Measurements from ENCODE around the gene ZNF518A. TPM values are rescaled to one million over a fixed set of nuclear protein-coding genes. Genes with fewer than 3 reads are reported as not detected.

ZNF518A gene, protein sequence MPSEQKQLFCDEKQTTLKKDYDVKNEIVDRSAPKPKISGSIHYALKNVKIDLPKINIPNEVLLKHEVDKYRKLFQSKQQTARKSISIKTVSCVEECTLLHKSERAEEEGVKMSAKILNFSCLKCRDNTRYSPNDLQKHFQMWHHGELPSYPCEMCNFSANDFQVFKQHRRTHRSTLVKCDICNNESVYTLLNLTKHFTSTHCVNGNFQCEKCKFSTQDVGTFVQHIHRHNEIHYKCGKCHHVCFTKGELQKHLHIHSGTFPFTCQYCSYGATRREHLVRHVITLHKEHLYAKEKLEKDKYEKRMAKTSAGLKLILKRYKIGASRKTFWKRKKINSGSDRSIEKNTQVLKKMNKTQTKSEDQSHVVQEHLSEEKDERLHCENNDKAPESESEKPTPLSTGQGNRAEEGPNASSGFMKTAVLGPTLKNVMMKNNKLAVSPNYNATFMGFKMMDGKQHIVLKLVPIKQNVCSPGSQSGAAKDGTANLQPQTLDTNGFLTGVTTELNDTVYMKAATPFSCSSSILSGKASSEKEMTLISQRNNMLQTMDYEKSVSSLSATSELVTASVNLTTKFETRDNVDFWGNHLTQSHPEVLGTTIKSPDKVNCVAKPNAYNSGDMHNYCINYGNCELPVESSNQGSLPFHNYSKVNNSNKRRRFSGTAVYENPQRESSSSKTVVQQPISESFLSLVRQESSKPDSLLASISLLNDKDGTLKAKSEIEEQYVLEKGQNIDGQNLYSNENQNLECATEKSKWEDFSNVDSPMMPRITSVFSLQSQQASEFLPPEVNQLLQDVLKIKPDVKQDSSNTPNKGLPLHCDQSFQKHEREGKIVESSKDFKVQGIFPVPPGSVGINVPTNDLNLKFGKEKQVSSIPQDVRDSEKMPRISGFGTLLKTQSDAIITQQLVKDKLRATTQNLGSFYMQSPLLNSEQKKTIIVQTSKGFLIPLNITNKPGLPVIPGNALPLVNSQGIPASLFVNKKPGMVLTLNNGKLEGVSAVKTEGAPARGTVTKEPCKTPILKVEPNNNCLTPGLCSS (N-terminal part only)
- total RNA-seq: 10 to 100 TPM; 13.9 to 14.2 TPM

DNA sequence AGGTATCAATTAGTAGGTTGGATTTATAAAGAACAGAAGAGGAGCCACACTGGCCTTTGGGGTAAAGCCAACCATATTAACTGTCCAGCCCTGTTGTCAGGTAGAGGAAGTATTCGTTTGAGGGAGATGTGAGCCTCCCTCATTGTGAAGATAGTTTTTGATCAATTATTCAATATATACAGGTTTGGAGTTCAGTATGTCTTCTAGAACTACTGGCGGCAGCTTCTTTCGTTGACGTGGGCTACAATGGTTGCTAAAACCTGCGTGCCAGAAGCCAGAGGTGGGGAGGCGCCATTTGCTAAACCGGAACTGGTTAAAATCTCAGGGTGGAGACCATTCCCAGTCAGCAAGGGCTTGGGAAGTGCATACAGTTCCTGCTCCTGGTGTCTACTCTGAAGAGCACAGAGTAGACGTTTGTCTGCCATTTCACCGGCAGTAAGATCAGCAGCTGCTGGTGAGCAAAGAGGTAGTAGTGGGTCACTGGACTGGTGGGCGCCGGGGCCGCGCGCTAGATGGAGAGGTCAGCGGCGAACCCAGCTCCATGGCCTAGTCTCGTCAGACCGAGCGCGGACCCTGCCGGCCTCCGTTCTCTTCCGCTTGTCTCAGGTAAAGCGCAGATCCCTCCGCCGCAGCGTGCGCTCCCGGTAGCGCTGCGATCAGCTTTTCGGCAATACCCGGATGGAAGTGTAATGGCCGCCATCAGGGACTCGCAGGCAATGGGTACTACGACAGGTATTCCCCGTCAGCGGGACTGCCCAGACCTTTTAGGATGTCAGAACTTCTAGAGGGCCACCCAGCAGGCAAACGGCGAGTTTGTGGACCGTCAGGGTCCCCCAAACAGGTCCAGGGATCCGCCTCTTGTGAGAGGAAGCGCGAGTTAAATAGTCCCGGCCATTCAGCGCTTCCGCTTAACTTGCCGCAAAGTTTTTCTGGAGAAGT lies at the start of gene ZNF518A:
Gene ZNF518A, plus strand, starts transcription at position 911 of the 939 bp plus-strand sequence. CDS start 26,026 bp downstream, outside the sequence.
- DNase-seq (peak; percentile 93), ATAC-seq (peak; percentile 88)
- CTCF ChIA-PET: interaction anchor here (0.8 to 1.8 kb wide), 9 partner anchors 9 to 209 kb away, joined by 3 to 13 read pairs (median 3); no protein-coding TSS in a partner anchor

DNA sequence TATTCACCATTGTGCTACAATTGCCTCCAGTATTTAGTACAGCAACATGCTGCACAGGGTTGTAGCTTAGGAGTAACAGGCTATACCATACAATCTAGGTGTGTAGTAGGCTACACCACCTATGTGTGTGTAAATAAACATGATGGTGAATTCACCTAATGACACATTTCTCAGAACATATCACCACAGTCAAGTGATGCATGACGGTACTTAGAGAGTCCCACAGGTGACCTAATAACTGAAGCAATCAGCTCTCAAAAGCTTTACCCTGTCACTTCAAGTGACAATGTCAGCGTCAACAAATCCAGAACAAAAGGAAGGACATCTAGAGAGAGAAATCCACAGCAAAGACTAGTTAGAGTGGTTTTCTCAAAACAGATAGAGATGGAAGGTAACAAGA lies 47.9 kb upstream of the ZNF518A start:
- ATAC-seq (peak; percentile 30), DNase-seq (no peak)
- Mint-ChIP-seq H3K4me3 (no peak overlapping the region), H3K36me3 (ENCODE audit: low read depth) (peaks cover 17% of the 10 kb centered on the region), H3K4me1 (no peaks in the 10 kb centered on the region), H3K27me3 (no peaks in the 10 kb centered on the region), H3K9me3 (ENCODE audit: low read depth) (no peaks in the 10 kb centered on the region), H3K27ac (no peak overlapping the region)
- CTCF ChIA-PET: interaction anchor here (1.6 to 1.7 kb wide), 2 partner anchors 64 to 65 kb away, joined by 3 to 4 read pairs; no protein-coding TSS in a partner anchor
- POLR2A ChIA-PET: interaction anchor here (0.7 kb wide), 1 partner anchor 48 kb away, joined by 4 read pairs; the partner anchor contains the start of gene ZNF518A
- intact Hi-C loops (cut with DNase I, micrococcal nuclease): no loop called here

More for the DNA sequence above, at the start of gene ZNF518A:
- POLR2A ChIA-PET: interaction anchor here (0.6 to 2.4 kb wide), 10 partner anchors 8 to 436 kb away, joined by 3 to 49 read pairs (median 4); partner anchors contain the start of genes CC2D2B, CCNJ and TCTN3
- Mint-ChIP-seq H3K36me3 (ENCODE audit: low read depth) (peaks cover 29% of the 10 kb centered on the region), H3K9me3 (ENCODE audit: low read depth) (peaks cover 5% of the 10 kb centered on the region), H3K27me3 (peaks cover 26% of the 10 kb centered on the region), H3K4me3 (peak within 1 kb of the TSS; percentile 83), H3K4me1 (peaks cover 20% of the 10 kb centered on the region), H3K27ac (peak within 1 kb of the TSS; percentile 99)
- intact Hi-C loops (cut with DNase I, micrococcal nuclease): loop anchor here (1.0 to 5.0 kb wide), 7 partner anchors 39 to 703 kb away; partner anchors contain the start of genes CCNJ (in 2 of the 2), CC2D2B (in 1 of the 2), LCOR (in 1 of the 2) and TM9SF3 (in 1 of the 2)

DNA sequence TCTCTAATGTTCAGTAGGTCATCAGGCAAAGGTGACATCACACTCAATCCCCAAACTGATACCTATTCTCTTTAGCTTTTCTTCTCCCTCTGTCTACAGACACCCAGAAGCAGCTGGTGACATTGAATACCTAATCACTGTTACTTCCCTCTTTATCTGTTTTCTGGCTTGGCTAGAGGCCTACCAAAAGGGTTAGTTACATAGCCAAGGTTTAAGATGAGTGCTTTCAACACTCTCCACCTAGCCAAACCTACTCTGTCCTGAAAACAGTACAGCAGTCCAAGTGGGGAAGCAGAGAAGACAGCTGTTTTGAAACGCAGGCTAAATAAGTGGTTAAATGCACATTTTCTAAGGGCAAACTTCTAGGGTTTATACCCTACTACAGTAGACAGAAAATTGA lies 47.3 kb upstream of the ZNF518A start:
- intact Hi-C loops (cut with DNase I, micrococcal nuclease): no loop called here
- CTCF ChIA-PET: interaction anchor here (1.6 to 1.7 kb wide), 2 partner anchors 64 to 66 kb away, joined by 3 to 4 read pairs; no protein-coding TSS in a partner anchor
- Mint-ChIP-seq H3K4me1 (no peaks in the 10 kb centered on the region), H3K27ac (no peak overlapping the region), H3K4me3 (no peak overlapping the region), H3K27me3 (no peaks in the 10 kb centered on the region), H3K36me3 (ENCODE audit: low read depth) (peaks cover 20% of the 10 kb centered on the region), H3K9me3 (ENCODE audit: low read depth) (no peaks in the 10 kb centered on the region)
- ATAC-seq (no peak), DNase-seq (no peak)
- POLR2A ChIA-PET: interaction anchor here (0.7 kb wide), 1 partner anchor 47 kb away, joined by 4 read pairs; the partner anchor contains the start of gene ZNF518A

DNA sequence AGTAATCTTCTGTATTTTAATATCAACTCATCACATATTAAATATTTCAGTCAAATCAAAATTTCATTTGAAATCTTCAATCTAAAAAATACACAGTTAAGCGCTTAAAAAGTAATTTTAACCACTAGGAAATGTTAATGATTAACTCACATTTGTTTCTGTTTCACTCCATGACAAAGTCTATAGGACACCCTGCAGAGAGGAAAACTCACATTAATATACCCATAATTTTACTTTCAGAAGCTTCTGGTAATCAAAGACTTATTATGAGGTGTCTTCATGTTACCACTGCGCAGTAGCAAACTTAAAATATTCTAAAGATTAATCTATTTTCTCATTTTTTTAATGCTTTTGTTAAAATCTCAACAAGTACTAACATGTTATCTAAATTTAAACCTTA lies 41.0 kb upstream of the ZNF518A start:
- Mint-ChIP-seq H3K9me3 (ENCODE audit: low read depth) (no peaks in the 10 kb centered on the region), H3K27ac (no peak overlapping the region), H3K27me3 (peaks cover 13% of the 10 kb centered on the region), H3K36me3 (ENCODE audit: low read depth) (peaks cover 5% of the 10 kb centered on the region), H3K4me3 (peak overlapping the region; percentile 92), H3K4me1 (peaks cover 6% of the 10 kb centered on the region)
- intact Hi-C loops (cut with DNase I, micrococcal nuclease): loop anchor here in 1 of 2 experiments (1.0 kb wide), 1 partner anchor 26 kb away; no protein-coding TSS in a partner anchor
- ChIA-PET CTCF (interaction anchor here (0.6 to 3.3 kb wide), 6 partner anchors 13 to 233 kb away, joined by 3 to 13 read pairs (median 6); partner anchors contain the start of gene ZNF518A), POLR2A (interaction anchor here (0.7 to 2.3 kb wide), 5 partner anchors 13 to 1187 kb away, joined by 3 to 49 read pairs (median 3); partner anchors contain the start of gene ZNF518A)
- ATAC-seq: no peak
- no peak for DNase-seq

DNA sequence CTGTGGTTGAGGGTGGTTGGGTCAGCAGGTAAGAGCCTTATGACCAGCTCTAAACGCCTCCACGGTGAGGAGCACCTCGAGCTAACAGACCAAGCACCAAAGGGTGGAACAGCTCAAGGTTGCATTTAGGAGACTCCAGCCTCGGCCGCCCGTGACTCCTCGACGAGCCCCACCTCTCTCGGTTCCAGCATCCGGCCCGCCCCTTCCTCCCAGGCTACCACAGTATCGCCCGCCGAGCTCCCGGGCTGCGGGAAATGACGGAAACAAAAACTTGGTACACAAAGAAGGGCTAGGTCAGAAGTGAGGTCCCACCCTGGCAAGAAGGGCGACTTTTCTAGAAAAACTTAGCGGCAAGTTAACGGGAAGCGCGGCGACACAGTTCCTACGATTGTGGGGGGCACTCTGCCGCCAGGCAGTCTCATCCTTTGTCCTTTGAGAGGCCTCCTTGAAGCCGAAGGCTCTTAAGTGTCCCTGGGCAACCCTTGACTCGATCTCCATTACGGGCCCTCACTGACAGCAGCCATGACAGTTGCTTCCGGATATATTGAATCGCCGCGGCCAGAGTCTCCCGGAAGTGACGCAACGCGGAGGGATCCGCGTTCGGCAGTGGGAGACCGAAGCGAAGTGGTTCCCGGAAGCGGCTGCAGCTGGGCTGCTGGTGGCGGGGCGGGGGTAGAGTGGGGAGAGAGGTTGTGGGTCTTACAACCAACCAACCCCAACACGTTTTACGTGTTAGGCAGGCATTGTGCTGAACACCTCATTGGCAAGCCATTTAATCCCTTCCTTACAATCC lies 40.2 kb upstream of the ZNF518A start:
- Mint-ChIP-seq H3K9me3 (ENCODE audit: low read depth) (no peaks in the 10 kb centered on the region), H3K27me3 (peaks cover 15% of the 10 kb centered on the region), H3K4me1 (peaks cover 6% of the 10 kb centered on the region), H3K36me3 (ENCODE audit: low read depth) (peaks cover 5% of the 10 kb centered on the region), H3K27ac (peak overlapping the region; percentile 99), H3K4me3 (peak overlapping the region; percentile 92)
- intact Hi-C loops (cut with DNase I, micrococcal nuclease): loop anchor here (1.0 kb wide), 7 partner anchors 17 to 742 kb away; partner anchors contain the start of genes CCNJ (in 2 of the 2), ZNF518A (in 2 of the 2), CC2D2B (in 1 of the 2) and LCOR (in 1 of the 2)
- ATAC-seq: peak; percentile 91
- CTCF ChIA-PET: interaction anchor here (0.6 to 3.3 kb wide), 6 partner anchors 14 to 232 kb away, joined by 3 to 13 read pairs (median 6); partner anchors contain the start of gene ZNF518A
- POLR2A ChIA-PET: interaction anchor here (0.6 to 2.3 kb wide), 6 partner anchors 14 to 1187 kb away, joined by 3 to 49 read pairs (median 4); partner anchors contain the start of gene ZNF518A
- peak; percentile 95 for DNase-seq

DNA sequence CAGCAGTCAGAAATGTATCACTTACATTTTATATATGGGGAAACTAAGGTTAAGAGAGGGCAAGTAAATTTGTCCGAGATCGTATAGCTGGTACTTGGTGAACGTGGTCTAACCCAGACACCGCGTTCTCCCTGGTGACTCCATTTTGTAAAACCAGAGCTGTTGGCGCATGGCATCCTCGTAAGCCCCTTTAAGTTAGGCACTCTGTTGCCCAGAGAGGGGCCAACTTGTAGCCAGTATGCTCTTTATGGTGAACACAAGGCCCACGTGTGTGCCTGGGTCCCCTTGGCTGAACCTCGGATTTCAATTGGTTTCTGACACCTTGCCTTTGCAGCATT lies 39.7 kb upstream of the ZNF518A start:
- peak overlapping the region; percentile 92 for H3K4me3 Mint-ChIP-seq
- peak overlapping the region; percentile 99 for H3K27ac Mint-ChIP-seq
- H3K27me3 Mint-ChIP-seq: peaks cover 21% of the 10 kb centered on the region
- CTCF ChIA-PET: interaction anchor here (1.9 to 3.3 kb wide), 2 partner anchors 33 to 40 kb away, joined by 7 to 13 read pairs; partner anchors contain the start of gene ZNF518A
- peaks cover 6% of the 10 kb centered on the region for H3K4me1 Mint-ChIP-seq
- POLR2A ChIA-PET: interaction anchor here (0.6 to 2.3 kb wide), 3 partner anchors 15 to 96 kb away, joined by 5 to 49 read pairs (median 5); partner anchors contain the start of gene ZNF518A
- no peak for ATAC-seq
- H3K36me3 Mint-ChIP-seq (ENCODE audit: low read depth): peaks cover 5% of the 10 kb centered on the region
- H3K9me3 Mint-ChIP-seq (ENCODE audit: low read depth): no peaks in the 10 kb centered on the region
- intact Hi-C loops (cut with DNase I, micrococcal nuclease): loop anchor here (1.0 kb wide), 6 partner anchors 17 to 742 kb away; partner anchors contain the start of genes CCNJ (in 2 of the 2), ZNF518A (in 2 of the 2), CC2D2B (in 1 of the 2) and LCOR (in 1 of the 2)
- DNase-seq: no peak

DNA sequence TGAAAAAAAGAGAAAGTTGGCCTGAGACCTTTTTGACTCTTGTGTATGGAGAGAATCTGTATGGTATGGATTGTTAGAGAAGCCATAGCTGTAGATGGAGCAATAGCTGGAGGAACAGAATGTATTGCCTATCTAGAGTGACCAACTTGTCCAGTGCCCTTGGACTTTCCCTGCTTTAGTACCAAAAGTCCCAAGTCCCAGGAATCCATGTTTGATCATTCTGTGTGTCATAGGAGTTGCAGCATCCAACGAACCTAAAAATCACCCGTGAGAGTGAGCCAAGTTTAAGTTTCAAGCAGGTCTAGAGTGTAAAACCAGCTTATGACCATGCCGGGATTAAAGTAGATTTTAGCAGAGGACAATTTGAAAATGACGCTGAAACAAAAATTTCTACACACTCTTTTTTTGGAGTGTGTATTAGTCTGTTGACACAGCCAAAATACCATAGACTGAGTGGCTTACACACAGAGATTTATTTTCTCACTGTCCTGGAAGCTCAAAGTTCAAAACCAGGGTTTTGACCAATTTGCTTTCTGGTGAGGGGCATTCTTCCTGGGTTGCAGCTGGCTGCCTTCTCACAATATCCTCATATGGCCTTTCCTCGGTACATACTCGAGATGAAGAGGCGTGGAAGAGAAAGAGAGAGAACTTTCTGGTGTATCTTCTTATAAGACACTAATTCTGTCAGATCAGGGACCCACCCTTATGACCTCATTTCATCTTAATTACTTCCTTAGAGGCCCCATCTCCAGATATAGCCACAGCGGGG lies 36.9 kb upstream of the ZNF518A start:
- ChIA-PET POLR2A (interaction anchor here (0.7 kb wide), 1 partner anchor 17 kb away, joined by 3 read pairs; no protein-coding TSS in a partner anchor), CTCF (no interaction called here)
- Mint-ChIP-seq H3K27me3 (peaks cover 41% of the 10 kb centered on the region), H3K9me3 (ENCODE audit: low read depth) (no peaks in the 10 kb centered on the region), H3K4me3 (no peak overlapping the region), H3K27ac (no peak overlapping the region), H3K36me3 (ENCODE audit: low read depth) (peaks cover 2% of the 10 kb centered on the region), H3K4me1 (peaks cover 6% of the 10 kb centered on the region)
- intact Hi-C loops (cut with DNase I, micrococcal nuclease): no loop called here
- DNase-seq: no peak
- no peak for ATAC-seq

DNA sequence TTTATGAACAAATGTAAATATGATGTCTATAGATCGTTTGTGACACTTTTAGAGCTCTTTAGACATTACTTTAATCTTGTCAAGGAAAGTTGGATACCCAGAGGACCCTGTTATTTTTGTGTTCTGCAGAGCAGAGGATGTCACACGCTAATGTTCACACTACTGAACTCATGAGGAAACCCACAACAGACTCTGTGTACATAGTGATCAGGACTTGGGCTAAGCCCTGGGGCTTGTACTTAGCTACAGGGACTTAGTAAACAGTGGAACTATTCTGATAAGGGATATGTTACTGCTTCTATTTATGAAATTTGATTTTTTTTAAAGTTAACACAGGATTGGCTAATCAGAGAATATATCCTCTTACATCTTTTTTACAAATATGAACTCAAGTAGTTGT lies 36.1 kb upstream of the ZNF518A start:
- ATAC-seq (no peak), DNase-seq (no peak)
- CTCF ChIA-PET: interaction anchor here (0.6 to 0.8 kb wide), 3 partner anchors 11 to 170 kb away, joined by 3 read pairs; no protein-coding TSS in a partner anchor
- Mint-ChIP-seq H3K27ac (no peak overlapping the region), H3K36me3 (ENCODE audit: low read depth) (peaks cover 2% of the 10 kb centered on the region), H3K4me3 (no peak overlapping the region), H3K27me3 (peaks cover 45% of the 10 kb centered on the region), H3K9me3 (ENCODE audit: low read depth) (no peaks in the 10 kb centered on the region), H3K4me1 (peaks cover 6% of the 10 kb centered on the region)
- intact Hi-C loops (cut with DNase I, micrococcal nuclease): no loop called here
- POLR2A ChIA-PET: interaction anchor here (0.7 kb wide), 1 partner anchor 18 kb away, joined by 3 read pairs; no protein-coding TSS in a partner anchor

Measured in activated CD4-positive, alpha-beta T cell treated with anti-CD3 and anti-CD28 coated beads for 36 hours (primary cell).